Immature natural killer cell (primary cell): ENCODE measurements around the gene SRRT. TPM values are rescaled to one million over a fixed set of nuclear protein-coding genes. Genes with fewer than 3 reads are reported as not detected.
"Not testable (repeated sequence)": the region's sequence is repeated elsewhere in the genome, so short reads cannot be mapped to it uniquely, and the experiment has no call there.

Experiments used
- DNase-seq, 3 donors: peaks; one replicate each; pipeline ENCODE4 v3.0.0; 2022; ENCODE audit warnings: mixed read lengths in 1 of 3
- H3K27ac Mint-ChIP-seq, 6 donors: one replicate each; pipeline ENCODE4 v1.8.0; 2020; ENCODE audit warnings: mixed read lengths in 6 of 6, mild to moderate bottlenecking in 5 of 6, inconsistent platforms in 4 of 6, moderate library complexity in 3 of 6
- H3K27me3 Mint-ChIP-seq, 3 donors: one replicate each; pipeline ENCODE4 v1.8.0; 2020 to 2021; ENCODE audit warnings: low read depth in 3 of 3, mild to moderate bottlenecking in 3 of 3, mixed read lengths in 3 of 3, moderate library complexity in 3 of 3, inconsistent platforms in 1 of 3
- H3K36me3 Mint-ChIP-seq, 3 donors: one replicate each; pipeline ENCODE4 v1.8.0; 2020; ENCODE audit warnings: mixed read lengths in 3 of 3, inconsistent platforms in 2 of 3, mild to moderate bottlenecking in 2 of 3
- H3K4me1 Mint-ChIP-seq, 2 donors: one replicate each; pipeline ENCODE4 v1.8.0; 2020; ENCODE audit warnings: inconsistent platforms in 2 of 2, mild to moderate bottlenecking in 2 of 2, mixed read lengths in 2 of 2, moderate library complexity in 1 of 2
- H3K4me3 Mint-ChIP-seq, 5 donors: one replicate each; pipeline ENCODE4 v1.8.0; 2020; ENCODE audit warnings: mild to moderate bottlenecking in 5 of 5, mixed read lengths in 5 of 5, inconsistent platforms in 3 of 5, moderate library complexity in 3 of 5
- H3K9me3 Mint-ChIP-seq, 6 donors: one replicate each; pipeline ENCODE4 v1.8.0; 2020; ENCODE audit warnings: mild to moderate bottlenecking in 6 of 6, mixed read lengths in 6 of 6, inconsistent platforms in 4 of 6, moderate library complexity in 3 of 6
- polyA plus RNA-seq, 3 donors: library from polyadenylated mRNA; unstranded; fragments of 300-500 nt; fragmentation: Illumina TruSeq; gene quantifications; one replicate each; pipeline ENCODE4 v1.2.3, GENCODE V29; 2021

SRRT gene
- polyA plus RNA-seq, 3 donors from 2014 or later, result 24.9 to 73.4 (median 33.2) TPM

- peaks cover 5 to 17% (median 10%) of the 10 kb centered on the region in 3 donors for H3K27me3 Mint-ChIP-seq
- H3K4me3 Mint-ChIP-seq, result no peak overlapping the region
Measured at GRCh38 chr7:100921039-100921438, 46.1 kb downstream of the SRRT start.

GRCh38 chr7:100923616-100924015, 48.7 kb downstream of the SRRT start:
- not testable (repeated sequence) for DNase-seq, H3K9me3 Mint-ChIP-seq, H3K27ac Mint-ChIP-seq, H3K4me3 Mint-ChIP-seq, H3K4me1 Mint-ChIP-seq, H3K36me3 Mint-ChIP-seq
- H3K27me3 Mint-ChIP-seq, result peaks cover 5 to 17% (median 10%) of the 10 kb centered on the region in 3 donors

More at GRCh38 chr7:100921039-100921438, 46.1 kb downstream of the SRRT start:
- Mint-ChIP-seq H3K27ac (no peak overlapping the region), H3K9me3 (no peaks in the 10 kb centered on the region), H3K4me1 (no peaks in the 10 kb centered on the region), H3K36me3 (no peaks in the 10 kb centered on the region)
- no peak for DNase-seq

GRCh38 chr7:100929808-100930174, 54.9 kb downstream of the SRRT start:
- peaks cover 0 to 7% (median 2%) of the 10 kb centered on the region in 6 donors for H3K9me3 Mint-ChIP-seq
- no peak overlapping the region for H3K4me3 Mint-ChIP-seq
- H3K36me3 Mint-ChIP-seq, result no peaks in the 10 kb centered on the region
- no peak overlapping the region for H3K27ac Mint-ChIP-seq
- no peaks in the 10 kb centered on the region for H3K4me1 Mint-ChIP-seq
- peaks cover 3 to 6% (median 4%) of the 10 kb centered on the region in 3 donors for H3K27me3 Mint-ChIP-seq
- DNase-seq, result no peak

- Mint-ChIP-seq H3K36me3 (no peaks in the 10 kb centered on the region), H3K27ac (no peak overlapping the region), H3K4me1 (no peaks in the 10 kb centered on the region), H3K9me3 (peaks cover 0 to 8% (median 2%) of the 10 kb centered on the region in 6 donors), H3K27me3 (peaks cover 5 to 16% (median 8%) of the 10 kb centered on the region in 3 donors), H3K4me3 (no peak overlapping the region)
- no peak for DNase-seq
Measured at GRCh38 chr7:100933734-100934133, 58.8 kb downstream of the SRRT start.

DNA sequence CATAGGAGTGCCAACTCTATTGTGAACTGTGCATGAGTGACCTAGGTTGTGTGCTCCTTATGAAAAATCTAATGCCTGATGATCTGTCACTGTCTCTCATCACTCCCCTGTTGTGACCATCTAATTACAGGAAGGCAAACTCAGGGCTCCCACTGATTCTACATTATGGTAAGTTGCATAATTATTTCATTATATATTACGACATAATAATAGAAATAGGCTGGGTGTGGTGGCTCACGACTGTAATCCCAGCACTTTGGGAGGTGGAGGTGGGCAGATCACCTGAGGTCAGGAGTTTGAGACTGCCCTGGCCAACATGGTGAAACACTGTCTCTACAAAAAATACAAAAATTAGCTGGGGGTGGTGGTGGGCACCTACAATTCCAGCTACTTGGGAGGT, 60.5 kb downstream of the SRRT start:
- not testable (repeated sequence) for H3K4me1 Mint-ChIP-seq, H3K4me3 Mint-ChIP-seq, H3K36me3 Mint-ChIP-seq, H3K27ac Mint-ChIP-seq, DNase-seq
- Mint-ChIP-seq H3K9me3 (peaks cover 2 to 20% (median 8%) of the 10 kb centered on the region in 6 donors), H3K27me3 (peaks cover 11 to 16% (median 11%) of the 10 kb centered on the region in 3 donors)

GRCh38 chr7:100936167-100936566, 61.3 kb downstream of the SRRT start:
- H3K9me3 Mint-ChIP-seq, result peaks cover 2 to 21% (median 8%) of the 10 kb centered on the region in 6 donors
- H3K4me1 Mint-ChIP-seq, DNase-seq, H3K36me3 Mint-ChIP-seq, H3K4me3 Mint-ChIP-seq, H3K27ac Mint-ChIP-seq: not testable (repeated sequence)
- peaks cover 9 to 16% (median 11%) of the 10 kb centered on the region in 3 donors for H3K27me3 Mint-ChIP-seq

Other genes starting within 250 kb of the SRRT start
- gene TFR2, start 233.6 kb upstream of the SRRT start, polyA plus RNA-seq, result 1 to 10 TPM in 2 of 3 donors, under 1 TPM in 1; 0.85 to 1.8 (median 1.1) TPM
- gene ACTL6B, start 218.7 kb upstream of the SRRT start, polyA plus RNA-seq, result not detected
- gene GNB2, start 201.4 kb upstream of the SRRT start, polyA plus RNA-seq, result 10 to 100 TPM; 61.4 to 71.8 (median 64.8) TPM
- gene GIGYF1, start 180.9 kb upstream of the SRRT start, polyA plus RNA-seq, result 1 to 10 TPM in 1 of 3 donors, under 1 TPM in 2; 0.03 to 2.0 (median 0.47) TPM
- gene POP7, start 169.0 kb upstream of the SRRT start, polyA plus RNA-seq, result 10 to 100 TPM; 65.1 to 70.3 (median 67.0) TPM
- not detected for gene EPO, start 154.6 kb upstream of the SRRT start, polyA plus RNA-seq
- not detected for gene ZAN, start 141.5 kb upstream of the SRRT start, polyA plus RNA-seq
- under 1 TPM in 1 of 3 donors, not detected in 2; 0.37 TPM for gene EPHB4, start 47.6 kb upstream of the SRRT start, polyA plus RNA-seq
- gene SLC12A9, start 22.4 kb upstream of the SRRT start, polyA plus RNA-seq, result 1 to 10 TPM; 3.2 to 5.9 (median 4.7) TPM
- gene TRIP6, start 7.7 kb upstream of the SRRT start, polyA plus RNA-seq, result under 1 TPM in 1 of 3 donors, not detected in 2; 0.11 TPM
- gene UFSP1, start 14.6 kb downstream of the SRRT start, polyA plus RNA-seq, result 1 to 10 TPM in 1 of 3 donors, under 1 TPM in 1, not detected in 1; 0.59 to 1.1 TPM
- not detected for gene ACHE, start 20.8 kb downstream of the SRRT start, polyA plus RNA-seq
- gene MUC3A, start 74.4 kb downstream of the SRRT start, polyA plus RNA-seq, result not detected
- under 1 TPM in 1 of 3 donors, not detected in 2; 0.96 TPM for gene MUC12, start 94.5 kb downstream of the SRRT start, polyA plus RNA-seq
- gene MUC17, start 145.0 kb downstream of the SRRT start, polyA plus RNA-seq, result not detected
- 10 to 100 TPM in 1 of 3 donors, 1 to 10 TPM in 2; 1.5 to 20.6 (median 2.7) TPM for gene TRIM56, start 210.4 kb downstream of the SRRT start, polyA plus RNA-seq